IMR-90 (cell line): Measurements from ENCODE around the gene MLNR. TPM values are rescaled to one million over a fixed set of nuclear protein-coding genes. Genes with fewer than 3 reads are reported as not detected.

Source experiments
- ATAC-seq: fragments of 200-7000 bp; cut with Tn5 transposase; 2 replicates; pipeline ENCODE4 v1.9.1; 2020; ENCODE audit warnings: low read depth, mild to moderate bottlenecking, moderate library complexity
- BruUV-seq: library from RNA; stranded (reverse); fragments of 400-500 nt; replicated peaks from 2 replicates; lab custom pipeline; 2021; lab: Mats Ljungman, UMichigan
- CTCF ChIA-PET: fragments of 300-600 bp; formaldehyde crosslinking; extraction: SDS; loops from one replicate; lab custom pipeline; 2021; ENCODE audit warnings: antibody characterized with exemption; lab: Yijun Ruan, JAX
- POLR2A ChIA-PET: fragments of 300-600 bp; sonication (Branson Sonifier 250); formaldehyde crosslinking; loops from one replicate; lab custom pipeline; 2022; ENCODE audit warnings: antibody characterized with exemption; ENCODE audit not compliant: unreplicated experiment; lab: Charles Lee
- DNase-seq: peaks from one replicate; pipeline ENCODE4 v3.0.0; 2013
- H2AFZ ChIP-seq: replicated peaks from 2 replicates; pipeline ENCODE3; 2013; ENCODE audit warnings: low read length, mild to moderate bottlenecking; ENCODE audit not compliant: poor library complexity
- H2AK5ac ChIP-seq: 2 replicates; pipeline ENCODE4 v1.6.1; 2013; ENCODE audit warnings: low read depth, low read length, inconsistent platforms
- H2AK9ac ChIP-seq: replicated peaks from 2 replicates; pipeline ENCODE3; 2013; ENCODE audit warnings: mild to moderate bottlenecking, low read depth, low read length, moderate library complexity; ENCODE audit not compliant: poor library complexity
- H2BK120ac ChIP-seq: 2 replicates; pipeline ENCODE4 v1.6.1; 2013; ENCODE audit warnings: low read depth, low read length, inconsistent platforms
- H2BK15ac ChIP-seq: 3 replicates; pipeline ENCODE4 v1.6.1; 2013; ENCODE audit warnings: low read depth, low read length, inconsistent platforms
- H2BK20ac ChIP-seq: 2 replicates; pipeline ENCODE4 v1.6.1; 2013; ENCODE audit warnings: low read depth, mild to moderate bottlenecking, inconsistent platforms, low read length, moderate library complexity
- H2BK5ac ChIP-seq: 2 replicates; pipeline ENCODE4 v1.6.1; 2013; ENCODE audit warnings: mild to moderate bottlenecking, low read depth, low read length, inconsistent platforms; ENCODE audit not compliant: poor library complexity, severe bottlenecking
- H3K14ac ChIP-seq: replicated peaks from 2 replicates; pipeline ENCODE4 v1.6.1; 2013; ENCODE audit warnings: low read depth, low read length, inconsistent platforms
- H3K18ac ChIP-seq: 2 replicates; pipeline ENCODE4 v1.6.1; 2013; ENCODE audit warnings: low read depth, low read length, control low read depth
- H3K23ac ChIP-seq: 2 replicates; pipeline ENCODE4 v1.6.1; 2013; ENCODE audit warnings: low read depth, low read length, inconsistent platforms
- H3K27ac ChIP-seq: 2 replicates; pipeline ENCODE4 v1.5.1; 2013; ENCODE audit warnings: mild to moderate bottlenecking, control low read depth, low read length; ENCODE audit not compliant: insufficient read depth
- H3K27me3 ChIP-seq: 2 replicates; pipeline ENCODE4 v1.6.1; 2013; ENCODE audit warnings: low read length; ENCODE audit not compliant: control insufficient read depth, insufficient read depth
- H3K36me3 ChIP-seq: 2 replicates; pipeline ENCODE4 v1.6.1; 2013; ENCODE audit warnings: low read length, mixed read lengths; ENCODE audit not compliant: control insufficient read depth, insufficient read depth
- H3K4ac ChIP-seq: 2 replicates; pipeline ENCODE4 v1.6.1; 2013; ENCODE audit warnings: low read depth, low read length, inconsistent platforms
- H3K4me1 ChIP-seq: 2 replicates; pipeline ENCODE4 v1.6.1; 2013; ENCODE audit warnings: low read length, mixed read lengths; ENCODE audit not compliant: control insufficient read depth, insufficient read depth
- H3K4me2 ChIP-seq: 2 replicates; pipeline ENCODE4 v1.6.1; 2013; ENCODE audit warnings: low read depth, mild to moderate bottlenecking, control low read depth, low read length, moderate library complexity
- H3K4me3 ChIP-seq: 2 replicates; pipeline ENCODE4 v1.5.1; 2013; ENCODE audit warnings: low read depth, mild to moderate bottlenecking, control low read depth, low read length, moderate library complexity; ENCODE audit not compliant: insufficient read depth
- H3K56ac ChIP-seq: 2 replicates; pipeline ENCODE4 v1.6.1; 2013; ENCODE audit warnings: low read length, inconsistent platforms; ENCODE audit not compliant: insufficient read depth; ENCODE audit errors: extremely low read depth
- H3K79me1 ChIP-seq, 2 experiments: 2 replicates each; pipeline ENCODE4 v1.6.1; 2013; ENCODE audit warnings: low read length in 2 of 2, inconsistent platforms in 1 of 2, low read depth in 1 of 2
- H3K9ac ChIP-seq: 2 replicates; pipeline ENCODE4 v1.6.1; 2013; ENCODE audit warnings: low read depth, low read length, control low read depth
- H3K9me1 ChIP-seq: 2 replicates; pipeline ENCODE4 v1.6.1; 2013; ENCODE audit warnings: low read length, inconsistent platforms; ENCODE audit not compliant: insufficient read depth
- H3K9me3 ChIP-seq: 2 replicates; pipeline ENCODE4 v1.6.1; 2013; ENCODE audit warnings: low read length; ENCODE audit not compliant: control insufficient read depth, insufficient read depth
- H4K20me1 ChIP-seq: 2 replicates; pipeline ENCODE4 v1.6.1; 2013; ENCODE audit warnings: low read length, inconsistent platforms; ENCODE audit not compliant: insufficient read depth
- H4K5ac ChIP-seq: 2 replicates; pipeline ENCODE4 v1.6.1; 2013; ENCODE audit warnings: mild to moderate bottlenecking, low read depth, low read length, control low read depth
- H4K8ac ChIP-seq, 2 experiments: 2 replicates each; pipeline ENCODE4 v1.6.1; 2013; ENCODE audit warnings: low read depth in 2 of 2, low read length in 2 of 2, control low read depth in 1 of 2, inconsistent platforms in 1 of 2
- H4K91ac ChIP-seq: 2 replicates; pipeline ENCODE4 v1.6.1; 2013; ENCODE audit warnings: low read depth, low read length, inconsistent platforms; ENCODE audit not compliant: insufficient read depth
- BHLHE40 ChIP-seq: fragments of 150-350 bp; IDR thresholded peaks from 2 replicates; pipeline ENCODE4 v1.6.1; 2016; ENCODE audit warnings: mild to moderate bottlenecking, low read depth, low read length
- CEBPB ChIP-seq: IDR thresholded peaks from 2 replicates; pipeline ENCODE4 v1.6.1; 2012; ENCODE audit warnings: low read depth, low read length, improper control_type of control experiment
- CHD1 ChIP-seq: IDR thresholded peaks from 2 replicates; pipeline ENCODE4 v1.6.1; 2012; ENCODE audit warnings: low read depth, low read length, improper control_type of control experiment
- CTCF ChIP-seq: conservative IDR thresholded peaks from 2 replicates; pipeline ENCODE4 v1.5.1; 2012; ENCODE audit warnings: mild to moderate bottlenecking, low read depth, low read length, improper control_type of control experiment
- ELK1 ChIP-seq: fragments of 150-350 bp; IDR thresholded peaks from 2 replicates; pipeline ENCODE4 v1.6.1; 2016; ENCODE audit warnings: low read depth, mild to moderate bottlenecking, low read length, moderate library complexity, borderline replicate concordance
- FOS ChIP-seq: fragments of 150-350 bp; IDR thresholded peaks from 2 replicates; pipeline ENCODE4 v1.6.1; 2016; ENCODE audit warnings: low read depth, low read length
- MAFK ChIP-seq: IDR thresholded peaks from 2 replicates; pipeline ENCODE4 v1.6.1; 2012; ENCODE audit warnings: low read depth, low read length, improper control_type of control experiment
- MXI1 ChIP-seq: IDR thresholded peaks from 2 replicates; pipeline ENCODE4 v1.6.1; 2012; ENCODE audit warnings: low read depth, mild to moderate bottlenecking, low read length, moderate library complexity, borderline replicate concordance
- NFE2L2 ChIP-seq: fragments of 150-350 bp; IDR thresholded peaks from 2 replicates; pipeline ENCODE4 v1.6.1; 2016; ENCODE audit warnings: low read depth, mild to moderate bottlenecking, low read length
- RAD21 ChIP-seq: IDR thresholded peaks from 2 replicates; pipeline ENCODE4 v1.6.1; 2012; ENCODE audit warnings: low read length, improper control_type of control experiment
- RCOR1 ChIP-seq: IDR thresholded peaks from 2 replicates; pipeline ENCODE4 v1.6.1; 2012; ENCODE audit warnings: mild to moderate bottlenecking, low read length, improper control_type of control experiment; ENCODE audit not compliant: insufficient replicate concordance
- USF2 ChIP-seq: fragments of 150-350 bp; IDR thresholded peaks from 2 replicates; pipeline ENCODE4 v1.6.1; 2017; ENCODE audit warnings: mild to moderate bottlenecking, antibody characterized with exemption, low read length, low read depth
- WGBS, 2 experiments: methylation state at CpG; one replicate each; pipeline versions ENCODE4 v1.1.5 to v1.1.7; 2013; ENCODE audit warnings: missing lambda C conversion rate in 2 of 2; ENCODE audit not compliant: insufficient read length in 1 of 2; ENCODE audit errors: extremely low coverage in 2 of 2; 5-methylcytosine and 5-hydroxymethylcytosine counted together
- dilution Hi-C: fragments of 300-500 bp; cut with HindIII; formaldehyde crosslinking; loops from one replicate; pipeline ENCODE4 v1.14.3; 2018; ENCODE audit warnings: low sequenced_read_pairs; ENCODE audit not compliant: unreplicated experiment
- in situ Hi-C: fragments of 300-500 bp; cut with MboI; formaldehyde crosslinking; loops from 3 replicates; pipeline ENCODE4 v1.14.3; 2019; ENCODE audit warnings: low sequenced_read_pairs, inconsistent platforms, mixed read lengths
- intact Hi-C: fragments of 100-400 bp; cut with micrococcal nuclease; formaldehyde crosslinking; loops from 2 replicates; pipeline ENCODE4 v1.10.0; 2022
- polyA plus RNA-seq, 3 experiments: library from polyadenylated mRNA; depleted of rRNA; stranded (reverse); fragments of >200 nt; gene quantifications; 2 replicates each; pipeline ENCODE4 v1.2.3, GENCODE V29; 2012; ENCODE audit warnings: low replicate concordance in 1 of 3
- total RNA-seq: library from RNA; depleted of rRNA; stranded (reverse); fragments of >200 nt; gene quantifications from 2 replicates; pipeline ENCODE4 v1.2.3, GENCODE V29; 2012

The MLNR gene
- total and polyA plus RNA-seq, 2 of the 4 experiments (the other 2 are of a cell fraction) = not detected

GRCh38 chr13:49247643-49248621, 27.8 kb downstream of the MLNR start, which contains the start of gene CDADC1:
TSS of gene CDADC1 (plus strand) at chr13:49247925. CDS start at chr13:49248038, 113 bp downstream.
- peak within 1 kb of the TSS; percentile 96 to 99 for H4K8ac ChIP-seq
- H3K4ac ChIP-seq = peak within 1 kb of the TSS; percentile 94
- H3K14ac ChIP-seq = peak within 1 kb of the TSS; percentile 98
- H2AK5ac ChIP-seq = no peak within 1 kb of the TSS
- H3K18ac ChIP-seq = peak within 1 kb of the TSS; percentile 17; the same call in 1 of the 2 replicates
- no peaks in the 10 kb centered on the region for H3K36me3 ChIP-seq
- dilution Hi-C loops (no loop called here), in situ Hi-C loops (no loop called here), intact Hi-C loops (no loop called here)
- H3K27ac ChIP-seq = peak within 1 kb of the TSS; percentile 55
- peaks cover 19 to 27% of the 10 kb centered on the region in 2 experiments for H3K79me1 ChIP-seq
- H3K4me3 ChIP-seq = peak within 1 kb of the TSS; percentile 60
- 0% methylated on average over 32 of the region's 56 CpGs; no CpG with 5 or more reads in 1 of the 2 experiments for WGBS, 2 experiments
- H2BK120ac ChIP-seq = peak within 1 kb of the TSS; percentile 84
- H2BK5ac ChIP-seq = peak within 1 kb of the TSS; percentile 43
- H4K91ac ChIP-seq = peak within 1 kb of the TSS; percentile 88
- DNase-seq (peak; percentile 95), ATAC-seq (peak; percentile 97)
- peak within 1 kb of the TSS; percentile 80; the same call in 2 of the 3 replicates for H2BK15ac ChIP-seq
- H3K4me2 ChIP-seq = peak within 1 kb of the TSS; percentile 96
- peaks cover 6% of the 10 kb centered on the region; the same call in 1 of the 2 replicates for H3K9me1 ChIP-seq
- BruUV-seq = no TSS peak
- H3K9me3 ChIP-seq = no peaks in the 10 kb centered on the region
- no peaks in the 10 kb centered on the region for H3K27me3 ChIP-seq
- H4K20me1 ChIP-seq = no peaks in the 10 kb centered on the region
- no peaks in the 10 kb centered on the region for H3K4me1 ChIP-seq
- peak within 1 kb of the TSS; percentile 96 for H3K23ac ChIP-seq
- POLR2A ChIA-PET = interaction anchor here (0.5 to 0.8 kb wide), 2 partner anchors 10 to 313 kb away, joined by 3 read pairs; no protein-coding TSS in a partner anchor
- peak within 1 kb of the TSS; percentile 37 for H2AK9ac ChIP-seq
- peak within 1 kb of the TSS; percentile 59 for H4K5ac ChIP-seq
- peak within 1 kb of the TSS; percentile 91 for H3K56ac ChIP-seq
- peak within 1 kb of the TSS; percentile 73; the same call in 1 of the 2 replicates for H2BK20ac ChIP-seq
- peak within 1 kb of the TSS; percentile 96 for H2AFZ ChIP-seq
- H3K9ac ChIP-seq = peak within 1 kb of the TSS; percentile 80
- CTCF ChIA-PET = interaction anchor here (0.6 to 1.7 kb wide), 7 partner anchors 8 to 359 kb away, joined by 3 to 7 read pairs (median 3); no protein-coding TSS in a partner anchor
- peak; percentile 39; the same call in 1 of the 2 replicates for TF ChIP-seq CEBPB
- TF ChIP-seq BHLHE40 = no peak
- TF ChIP-seq FOS = no peak
- TF ChIP-seq MAFK = no peak
- TF ChIP-seq CHD1 = no peak
- TF ChIP-seq RAD21 = no peak
- 0 out of 2 replicates have a peak, but pooled peaks have one; percentile 7 for TF ChIP-seq CTCF
- TF ChIP-seq NFE2L2 = no peak
- TF ChIP-seq RCOR1 = no peak
- TF ChIP-seq USF2 = peak; percentile 31; the same call in 1 of the 2 replicates
- peak; percentile 83 for TF ChIP-seq MXI1
- no peak for TF ChIP-seq ELK1
